DMS114 treated with DMSO at 0.1 percent for 48 hours (cell line): ENCODE results near the gene RPS24.

Source experiments
- DNase-seq: peaks from one replicate; lab custom pipeline; 2025; ENCODE audit not compliant: unreplicated experiment; lab: John Stamatoyannopoulos, UW

Gene RPS24

DNA sequence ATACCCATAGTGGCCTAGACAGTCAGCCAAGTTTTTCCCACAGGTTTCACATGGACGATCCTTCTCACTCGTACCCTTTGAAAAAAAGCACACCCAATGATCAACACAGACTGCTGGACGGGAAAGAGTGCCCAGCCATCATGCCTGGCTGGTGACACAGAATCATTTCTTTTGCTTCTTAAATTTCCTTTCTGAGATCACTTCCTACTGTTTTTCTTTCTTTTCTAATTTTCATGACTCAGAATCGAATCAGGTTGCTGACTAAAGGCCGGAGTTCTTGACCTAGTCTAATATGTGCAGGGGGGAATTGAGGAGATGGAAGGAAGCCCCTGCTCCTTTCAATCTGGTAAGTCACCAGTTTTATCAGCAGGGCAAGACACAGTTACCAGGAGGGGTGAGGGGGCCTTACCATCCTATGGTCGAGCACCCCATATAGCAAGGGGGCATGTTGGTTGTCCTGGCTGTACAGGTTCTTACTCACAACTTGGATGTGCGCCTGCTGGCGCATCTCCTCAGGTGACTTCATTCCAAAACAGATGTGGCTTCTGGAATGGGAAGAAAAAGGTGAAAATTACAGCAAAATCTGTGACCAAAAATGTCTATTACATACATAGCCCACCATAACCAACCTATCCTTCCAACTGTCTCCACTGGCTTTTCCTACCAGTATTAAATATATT lies 7.8 kb upstream of the RPS24 start:
- DNase-seq, result no peak

DNA sequence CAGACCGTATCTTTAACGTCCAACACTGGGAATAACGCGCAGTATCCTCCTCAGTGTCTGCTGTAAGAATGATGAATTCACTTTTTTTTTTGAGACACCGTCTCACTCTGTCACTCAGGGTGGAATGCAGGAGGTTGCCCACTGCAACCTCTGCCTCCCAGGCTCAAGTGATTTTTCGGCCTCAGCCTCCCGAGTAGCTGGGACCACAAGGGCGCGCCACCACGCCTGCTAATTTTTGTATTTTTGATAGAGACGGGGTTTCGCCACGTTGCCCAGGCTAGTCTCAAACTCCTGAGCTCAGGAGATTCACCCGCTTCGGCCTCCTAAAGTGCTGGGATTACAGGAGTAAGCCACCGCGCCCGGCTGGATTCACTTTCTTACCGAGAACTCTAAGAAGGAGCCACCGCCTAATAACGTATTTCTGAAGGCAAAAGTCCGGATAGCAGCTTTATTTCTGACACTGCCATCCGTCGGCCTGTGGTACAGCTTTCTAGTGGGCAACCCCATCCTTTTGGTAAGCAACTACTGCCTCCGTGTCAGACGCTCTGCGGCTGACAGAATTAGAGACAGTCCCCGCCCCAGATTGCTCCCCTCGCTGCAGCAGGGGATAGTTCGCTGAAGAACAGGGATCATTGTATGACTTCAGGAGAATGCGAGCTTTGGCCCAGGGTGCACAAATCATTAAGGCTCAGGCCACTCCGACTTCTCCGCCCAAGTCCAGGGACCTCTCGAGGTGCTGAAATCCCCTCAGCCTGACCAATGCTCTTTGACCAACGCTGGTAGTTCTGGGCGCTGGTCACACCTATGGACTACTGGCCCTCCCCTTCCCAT lies 5.0 kb upstream of the RPS24 start:
- no peak for DNase-seq

- DNase-seq, result peak; percentile 95
Measured at GRCh38 chr10:78029269-78030226, 4.1 kb upstream of the RPS24 start, which contains the start of gene POLR3A. TSS of gene POLR3A (minus strand) at chr10:78029515. CDS start at chr10:78029407, 108 bp downstream.

DNA sequence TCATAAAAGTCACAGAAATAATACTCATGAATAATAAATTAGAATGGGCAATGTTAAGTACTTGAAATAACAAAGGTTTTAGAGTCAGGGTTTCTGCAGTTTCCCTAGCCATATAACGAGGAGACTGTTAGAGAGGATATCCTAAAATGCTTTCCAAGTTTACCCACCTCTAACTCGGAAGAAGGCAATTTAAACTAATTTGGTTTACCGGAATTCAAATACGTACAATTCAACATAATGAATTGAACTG lies 351 bp upstream of the RPS24 start:
- DNase-seq, result no peak

GRCh38 chr10:78035025-78035424 lies 1.4 kb downstream of the RPS24 start:
- no peak for DNase-seq

DNA sequence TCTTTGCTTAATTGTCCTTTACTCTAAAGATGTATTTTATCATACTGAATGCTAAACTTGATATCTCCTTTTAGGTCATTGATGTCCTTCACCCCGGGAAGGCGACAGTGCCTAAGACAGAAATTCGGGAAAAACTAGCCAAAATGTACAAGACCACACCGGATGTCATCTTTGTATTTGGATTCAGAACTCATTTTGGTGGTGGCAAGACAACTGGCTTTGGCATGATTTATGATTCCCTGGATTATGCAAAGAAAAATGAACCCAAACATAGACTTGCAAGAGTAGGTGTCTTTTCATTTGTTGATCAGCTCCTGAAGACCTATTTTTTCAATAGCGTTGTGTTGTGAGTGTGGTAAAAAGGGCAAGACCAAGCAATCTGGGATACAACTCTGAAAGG lies 1.8 kb downstream of the RPS24 start:
- no peak for DNase-seq

DNA sequence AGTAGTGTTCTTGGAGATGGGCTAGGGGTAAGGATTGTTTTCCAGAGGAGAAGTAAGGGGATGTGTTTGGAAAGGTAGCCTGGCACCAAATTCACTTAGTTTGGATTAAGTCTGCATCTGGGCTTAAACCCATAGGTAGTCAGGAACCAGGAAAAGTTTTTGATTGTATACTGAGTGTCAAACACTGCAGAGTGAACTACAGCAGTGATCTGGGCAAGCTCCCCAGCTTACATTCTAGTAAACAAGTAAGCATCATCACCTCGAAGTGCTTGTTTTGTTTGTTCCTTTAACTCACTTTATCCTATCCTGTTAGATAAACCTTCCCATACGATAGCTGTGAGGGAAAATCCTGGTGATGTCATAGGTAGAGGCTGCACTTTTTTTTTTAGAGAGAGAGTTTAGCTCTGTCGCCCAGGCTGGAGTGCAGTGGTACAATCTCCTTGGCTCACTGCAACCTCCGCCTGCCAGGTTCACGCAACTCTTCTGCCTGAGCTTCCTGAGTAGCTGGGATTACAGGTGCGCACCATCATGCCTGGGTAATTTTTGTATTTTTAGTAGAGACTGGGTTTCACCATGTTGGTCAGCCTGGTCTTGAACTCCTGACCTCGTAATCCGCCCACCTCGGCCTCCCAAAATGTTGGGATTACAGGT lies 2.4 kb downstream of the RPS24 start:
- DNase-seq, result no peak

DNA sequence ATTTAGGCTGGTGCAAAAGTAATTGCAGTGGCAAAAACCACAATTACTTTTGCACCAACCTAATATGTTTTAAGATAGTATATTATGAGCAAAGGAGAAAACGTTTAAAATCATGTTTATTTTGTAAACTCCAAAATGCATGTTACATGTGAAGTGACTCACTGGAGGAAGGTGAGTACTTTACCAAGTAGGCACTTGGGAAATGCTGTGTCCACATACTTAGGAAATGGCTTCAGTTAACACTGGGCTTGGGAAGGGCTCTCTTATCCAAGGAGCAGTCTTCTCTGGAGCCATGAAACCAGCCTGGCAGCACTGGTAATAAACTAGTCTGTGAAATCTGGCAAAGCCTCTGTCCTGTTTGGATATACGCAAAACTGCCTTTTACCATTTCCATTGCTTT lies 4.4 kb downstream of the RPS24 start:
- DNase-seq, result no peak

DNA sequence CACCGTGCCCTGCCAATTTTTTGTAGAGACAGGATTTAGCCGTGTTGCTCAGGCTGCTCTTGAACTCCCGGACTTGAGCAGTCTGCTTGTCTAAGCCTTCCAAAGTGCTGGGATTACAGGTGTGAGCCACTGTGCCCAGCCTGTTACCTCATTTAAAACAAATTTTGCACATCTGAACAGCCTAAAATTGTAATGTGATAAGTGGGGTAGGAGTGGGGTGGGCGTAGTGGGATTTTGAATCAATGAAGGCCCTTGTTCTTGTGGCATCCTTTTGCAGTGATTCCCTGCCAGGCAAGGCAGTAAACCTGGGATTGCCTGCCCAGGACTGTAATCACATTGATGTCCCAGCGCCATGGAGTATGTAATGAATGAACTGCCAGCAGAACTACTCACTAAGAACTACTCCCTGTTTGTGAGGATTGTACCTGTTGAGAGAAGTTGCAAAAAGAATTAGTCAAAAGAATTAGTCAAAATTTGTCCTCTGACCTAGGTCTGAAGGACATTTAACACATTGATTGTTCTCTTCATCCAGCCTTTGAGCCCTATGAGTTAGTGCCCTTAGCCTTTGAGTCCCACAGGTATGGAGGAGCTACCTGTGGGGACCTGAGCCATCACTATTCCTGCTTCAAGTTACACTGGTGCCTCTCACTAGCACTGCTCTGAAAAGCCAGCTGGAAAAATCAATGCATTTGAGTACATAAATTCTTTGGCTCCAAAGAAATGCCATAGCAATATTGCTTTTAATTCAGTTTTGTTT lies 5.3 kb downstream of the RPS24 start:
- DNase-seq, result no peak

DNA sequence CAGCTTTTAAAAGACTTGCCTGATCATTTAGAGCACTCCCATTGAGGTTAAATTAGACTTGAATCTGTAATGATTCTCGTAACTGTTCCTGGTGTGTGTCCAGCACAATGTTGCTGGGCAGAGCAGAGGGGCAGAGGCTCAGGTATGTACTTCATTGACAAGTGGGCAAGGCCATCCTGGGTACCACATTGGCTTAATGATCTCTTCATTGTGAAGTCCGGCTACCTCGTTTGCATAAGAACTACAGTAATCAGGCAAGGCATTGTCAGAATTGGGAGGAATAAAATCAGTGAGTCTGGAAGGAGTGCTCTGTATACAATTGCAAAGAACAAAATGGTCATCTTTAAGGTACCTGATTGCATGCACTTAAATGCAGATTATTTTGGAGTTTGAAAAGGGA lies 6.1 kb downstream of the RPS24 start:
- DNase-seq, result no peak

DNA sequence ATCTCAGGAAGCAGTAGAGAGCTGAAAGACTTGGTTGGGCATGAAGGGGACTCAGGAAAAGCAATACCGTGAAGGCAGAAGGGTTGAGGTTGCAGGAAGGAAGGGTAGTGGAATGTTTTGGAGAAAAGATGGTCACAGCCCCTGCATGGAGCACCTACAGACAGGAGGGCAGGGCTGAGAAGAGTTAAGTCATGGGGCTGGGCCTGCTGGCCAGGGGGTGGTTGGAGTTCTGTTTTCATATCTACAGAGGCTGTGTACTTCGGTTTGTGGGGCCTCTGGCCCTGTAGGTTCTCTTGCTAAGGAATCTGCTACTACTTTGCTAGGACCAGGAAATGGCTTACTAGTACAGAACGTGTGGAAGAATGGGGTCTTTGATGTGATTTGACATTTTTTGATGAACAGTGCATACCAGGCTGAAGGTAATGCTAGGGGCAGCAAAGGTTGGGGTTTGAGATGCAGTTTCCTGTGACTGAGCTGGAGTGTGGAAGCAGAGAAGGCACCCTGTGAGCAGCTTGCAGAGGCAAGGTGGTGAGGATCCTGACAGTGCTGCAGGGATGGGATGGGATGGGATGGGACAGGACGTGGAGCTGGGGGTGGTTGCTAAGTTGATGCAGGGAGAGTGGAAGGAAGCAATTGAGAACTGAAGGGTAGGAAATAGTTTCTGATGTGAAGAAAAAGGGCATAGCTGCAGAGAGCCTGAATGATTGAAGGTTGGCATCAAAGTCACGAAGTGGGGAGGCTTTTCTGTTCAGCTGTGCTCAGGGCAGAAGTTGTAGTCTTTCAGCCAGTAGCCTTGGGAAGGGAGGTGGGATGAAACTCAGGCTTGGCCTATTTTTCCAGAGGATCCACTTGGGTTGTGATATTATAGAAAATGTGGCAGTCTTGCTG lies 7.8 kb downstream of the RPS24 start:
- DNase-seq, result no peak

GRCh38 chr10:78042058-78042751 lies 8.5 kb downstream of the RPS24 start:
- DNase-seq, result no peak

DNA sequence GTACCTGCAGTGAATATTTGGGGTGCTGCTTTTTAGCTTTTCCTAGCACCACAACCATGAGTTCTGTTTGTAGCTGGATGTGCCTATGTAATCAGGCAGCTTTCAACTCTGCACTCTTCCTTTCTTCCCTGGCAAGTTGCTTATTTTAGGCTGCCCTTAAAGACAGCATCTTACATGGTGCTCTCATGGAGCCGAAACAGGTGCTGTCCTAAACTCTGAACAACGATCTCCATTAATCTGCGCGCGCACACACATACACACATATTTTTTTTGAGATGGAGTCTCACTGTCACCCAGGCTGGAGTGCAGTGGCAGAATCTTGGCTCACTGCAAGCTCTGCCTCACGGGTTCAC lies 9.1 kb downstream of the RPS24 start:
- DNase-seq, result no peak

DNA sequence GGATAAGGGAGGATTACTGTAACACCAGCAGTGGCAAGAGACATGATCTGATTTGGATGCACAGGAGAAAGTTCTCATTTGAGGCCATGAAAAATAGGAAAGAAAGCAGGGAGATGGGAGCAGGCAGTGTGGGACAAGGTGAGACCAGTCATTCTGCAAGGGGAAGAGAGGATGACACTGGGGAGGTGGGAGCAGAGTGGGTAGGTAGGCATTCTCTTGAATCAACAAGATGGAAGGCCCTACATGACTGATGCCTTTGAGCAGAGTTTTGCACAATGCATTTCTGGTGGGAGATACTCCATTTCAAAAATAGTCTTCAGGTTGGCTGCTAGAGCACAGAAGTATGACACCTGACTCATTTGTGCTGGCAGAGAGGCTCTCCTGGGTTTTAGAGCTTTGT lies 10.5 kb downstream of the RPS24 start:
- DNase-seq, result no peak

DNA sequence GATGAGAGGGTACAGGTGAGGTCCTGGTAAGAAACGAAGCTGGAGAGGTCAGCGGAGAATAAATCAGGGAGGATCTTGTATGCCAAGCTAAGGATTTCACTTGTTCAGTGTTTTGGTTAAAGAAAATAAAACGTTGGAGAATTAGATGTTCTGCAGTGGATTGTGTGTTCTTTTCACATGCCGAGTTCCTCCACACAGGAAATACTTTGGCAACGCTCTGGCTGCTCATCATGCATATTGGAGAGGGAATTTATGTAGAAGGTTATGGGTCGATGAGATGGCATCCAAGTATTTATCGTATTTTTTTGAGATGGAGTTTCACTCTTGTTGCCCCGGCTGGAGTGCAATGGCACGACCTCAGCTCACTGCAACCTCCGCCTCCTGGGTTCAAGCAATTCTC lies 11.0 kb downstream of the RPS24 start:
- DNase-seq, result no peak

DNA sequence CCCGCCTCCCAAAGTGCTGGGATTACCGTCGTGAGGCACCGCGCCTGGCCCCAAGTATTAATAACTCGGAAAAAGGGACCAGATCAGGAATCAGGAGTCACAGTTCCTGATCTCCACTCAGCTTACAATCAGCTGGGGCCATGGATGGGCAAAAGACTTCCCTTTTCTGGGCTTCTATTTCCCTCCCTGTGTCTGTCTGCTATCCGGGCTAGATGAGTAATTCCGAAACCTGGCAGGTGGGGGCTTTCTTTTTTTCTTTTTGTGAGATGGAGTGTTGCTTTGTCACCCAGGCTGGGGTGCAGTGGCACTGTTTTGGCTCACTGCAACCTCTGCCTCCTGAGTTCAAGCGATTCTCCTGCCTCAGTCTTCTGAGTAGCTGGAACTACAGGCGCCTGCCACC lies 11.6 kb downstream of the RPS24 start:
- no peak for DNase-seq

DNA sequence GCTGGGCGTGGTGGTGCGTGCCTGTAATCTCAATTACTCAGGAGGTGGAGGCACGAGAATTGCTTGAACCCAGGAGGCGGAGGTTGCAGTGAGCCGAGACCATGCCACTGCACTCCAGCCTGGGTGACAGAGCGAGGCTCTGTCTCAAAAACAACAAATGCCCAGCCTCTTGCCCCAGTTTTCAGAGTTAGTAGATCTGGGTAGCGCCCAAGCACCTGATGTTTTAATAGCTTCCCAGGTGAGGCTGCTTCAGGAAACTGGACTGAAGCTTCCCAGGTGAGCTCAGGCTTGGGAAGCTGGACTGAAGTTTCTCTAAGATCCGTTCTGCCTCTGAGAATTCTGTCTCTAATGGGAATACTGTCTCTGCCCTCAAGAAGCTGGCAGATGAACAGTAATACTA lies 12.2 kb downstream of the RPS24 start:
- DNase-seq, result no peak

DNA sequence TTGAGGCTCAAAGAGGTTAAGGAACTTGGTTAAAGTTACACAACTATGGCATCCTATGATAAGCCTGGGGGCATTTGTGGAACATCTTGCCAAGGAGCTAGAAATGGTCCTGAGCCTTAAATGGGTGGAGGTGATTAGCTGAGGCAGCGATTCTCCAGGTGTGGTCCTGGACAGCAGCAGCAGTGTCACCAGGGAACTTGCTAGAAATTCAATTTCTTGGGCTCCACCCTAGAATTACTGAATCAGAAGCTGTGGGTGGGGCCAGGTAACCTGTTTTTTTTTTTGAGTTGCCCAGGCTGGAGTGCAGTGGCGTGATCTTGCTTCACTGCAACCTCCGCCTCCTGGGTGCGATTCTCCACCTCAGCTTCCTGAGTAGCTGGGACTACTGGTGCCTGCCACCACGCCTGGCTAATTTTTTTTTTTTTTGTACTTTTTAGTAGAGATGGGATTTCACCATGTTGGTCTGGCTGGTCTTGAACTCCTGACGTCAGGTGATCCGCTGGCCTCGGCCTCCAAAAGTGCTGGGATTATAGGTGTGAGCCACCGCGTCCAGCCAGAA lies 13.1 kb downstream of the RPS24 start:
- no peak for DNase-seq
